ENCODE data around the gene NASP. TPM values are rescaled to one million over a fixed set of nuclear protein-coding genes. Genes with fewer than 3 reads are reported as not detected.

The NASP gene
- total and polyA plus RNA-seq, 5 donors = 43.7 to 89.8 (median 49.3) TPM

DNA sequence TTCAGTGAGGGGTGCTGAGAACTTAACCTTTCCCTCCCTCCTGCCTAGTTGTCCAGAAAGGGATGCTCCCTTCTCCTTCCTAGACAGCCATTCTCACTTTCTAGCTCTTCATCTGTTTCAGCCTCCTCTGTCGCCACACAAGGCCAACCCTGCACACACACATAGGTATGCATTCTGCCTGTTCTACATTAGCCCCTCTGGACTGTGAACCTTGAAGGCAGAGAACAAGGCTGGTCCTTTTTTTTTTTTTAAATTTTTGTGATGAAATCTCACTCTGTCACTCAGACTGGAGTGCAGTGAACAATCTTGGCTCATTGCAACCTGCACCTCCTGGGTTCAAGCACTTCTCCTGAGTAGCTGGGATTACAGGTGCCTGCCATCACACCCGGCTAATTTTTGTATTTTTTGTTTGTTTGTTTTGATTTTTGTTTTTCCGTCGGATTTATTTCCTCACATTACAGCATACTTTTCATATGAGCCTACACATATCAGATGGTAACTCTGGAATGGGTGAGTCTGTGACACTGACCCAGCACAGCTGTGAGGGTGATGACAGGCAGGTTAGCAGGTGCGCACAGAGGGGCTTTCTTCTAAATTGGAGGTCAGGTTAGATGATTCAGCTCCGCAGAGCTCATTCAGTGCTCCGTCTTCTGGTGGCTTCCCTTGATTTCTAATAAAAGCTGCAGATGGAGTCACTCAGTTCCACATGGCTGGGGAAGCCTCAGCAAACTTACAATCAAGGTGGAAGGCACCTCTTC, 38.1 kb upstream of the NASP start:
- no peaks in the 10 kb centered on the region for H3K4me1 ChIP-seq (ENCODE audit: control insufficient read depth, insufficient read depth, low read length)
- no peak overlapping the region for H3K4me3 ChIP-seq (ENCODE audit: low read length)
- 87% methylated on average over 7 of the region's 7 CpGs for WGBS
- H3K27me3 ChIP-seq (ENCODE audit: control insufficient read depth, insufficient read depth) = no peaks in the 10 kb centered on the region
- ATAC-seq (no peak), DNase-seq (no peak)
- H3K27ac ChIP-seq (ENCODE audit: low read length) = no peak overlapping the region
- no peaks in the 10 kb centered on the region for H3K9me3 ChIP-seq (ENCODE audit: control insufficient read depth, low read length)
- intact Hi-C loops (cut with DNase I) = no loop called here

DNA sequence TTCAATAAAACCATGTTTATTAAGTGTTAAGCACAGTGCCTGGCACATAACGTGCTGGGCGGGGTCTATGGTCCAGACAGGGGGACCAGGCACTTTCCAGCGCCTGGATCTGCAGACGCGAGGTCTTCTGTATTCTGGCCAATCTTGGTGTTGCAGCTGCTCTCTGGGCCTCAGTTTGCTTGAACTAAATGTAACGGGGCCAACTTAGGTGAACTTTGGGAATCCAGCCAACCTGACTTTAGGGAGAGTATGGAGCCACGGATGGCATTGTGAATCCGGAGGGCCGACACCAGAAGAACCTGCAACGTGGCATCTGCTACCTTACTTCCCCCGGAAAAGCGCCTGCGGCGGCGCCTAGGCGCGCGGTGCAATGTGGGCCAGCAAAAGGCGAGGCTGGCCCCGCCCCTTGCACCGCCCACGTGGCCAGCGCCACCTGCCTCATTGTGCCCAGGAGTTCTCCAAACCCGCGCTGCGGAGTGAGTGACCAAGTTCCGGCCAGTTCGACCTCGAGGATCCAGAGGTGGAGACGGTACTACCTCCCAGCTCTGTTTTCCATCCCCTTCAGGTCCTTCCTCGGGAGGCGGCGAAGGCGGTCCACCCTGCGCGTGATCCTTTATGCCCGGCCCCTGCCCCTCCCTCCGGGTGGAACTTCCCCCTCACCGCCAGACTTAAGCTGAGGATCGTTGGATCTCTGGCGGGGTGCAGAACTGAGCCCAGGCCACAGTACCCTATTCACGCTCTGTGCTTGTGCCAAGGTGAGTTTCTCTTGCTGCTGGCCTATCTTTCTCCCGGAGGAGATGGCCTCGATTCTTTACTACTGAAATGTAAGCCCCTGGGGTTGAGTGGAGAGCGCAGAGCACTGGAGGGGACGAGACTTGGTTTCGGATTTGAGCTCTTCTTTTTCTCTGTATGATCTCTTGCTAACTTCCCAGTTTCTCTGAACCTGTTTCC, 33.2 kb upstream of the NASP start, which contains the start of gene AKR1A1:
Gene AKR1A1 (plus strand): TSS at position 426 of the 951 bp plus-strand sequence. CDS start 10,969 bp downstream, outside the sequence.
- WGBS = under 1% methylated on average over 47 of the region's 47 CpGs
- no peaks in the 10 kb centered on the region for H3K9me3 ChIP-seq (ENCODE audit: control insufficient read depth, low read length)
- DNase-seq (peak; percentile 89 to 96 (median 95)), ATAC-seq (peak; percentile 98)
- peak within 1 kb of the TSS; percentile 82 for H3K27ac ChIP-seq (ENCODE audit: low read length)
- no peaks in the 10 kb centered on the region for H3K4me1 ChIP-seq (ENCODE audit: control insufficient read depth, insufficient read depth, low read length)
- no peaks in the 10 kb centered on the region for H3K27me3 ChIP-seq (ENCODE audit: control insufficient read depth, insufficient read depth)
- peak within 1 kb of the TSS; percentile 70 for H3K4me3 ChIP-seq (ENCODE audit: low read length)
- intact Hi-C loops (cut with DNase I) = no loop called here

DNA sequence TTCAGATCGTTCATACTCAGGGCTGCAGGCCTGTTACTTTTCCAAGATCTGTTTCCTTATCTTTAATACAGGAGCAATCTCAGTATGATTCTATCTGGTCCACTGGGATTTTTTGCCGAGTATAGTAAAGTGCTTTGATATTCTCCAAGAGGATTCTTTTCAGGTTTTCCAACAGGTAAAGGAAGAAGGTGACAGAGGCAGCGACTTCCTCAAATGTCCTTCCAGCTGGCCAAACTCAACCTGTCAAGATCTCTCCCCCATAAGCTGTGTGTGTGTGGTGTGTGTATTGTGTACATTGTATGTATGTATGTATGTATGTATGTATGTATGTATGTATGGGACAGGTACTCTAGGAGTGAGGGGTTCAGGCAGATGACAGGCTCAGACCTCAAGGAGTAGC, 32.2 kb upstream of the NASP start:
- H3K9me3 ChIP-seq (ENCODE audit: control insufficient read depth, low read length) = no peaks in the 10 kb centered on the region
- H3K27ac ChIP-seq (ENCODE audit: low read length) = no peak overlapping the region
- DNase-seq (no peak), ATAC-seq (no peak)
- H3K4me1 ChIP-seq (ENCODE audit: control insufficient read depth, insufficient read depth, low read length) = no peaks in the 10 kb centered on the region
- intact Hi-C loops (cut with DNase I) = no loop called here
- WGBS = 19% methylated on average over 3 of the region's 3 CpGs
- H3K4me3 ChIP-seq (ENCODE audit: low read length) = peak overlapping the region; percentile 70
- H3K27me3 ChIP-seq (ENCODE audit: control insufficient read depth, insufficient read depth) = no peaks in the 10 kb centered on the region

DNA sequence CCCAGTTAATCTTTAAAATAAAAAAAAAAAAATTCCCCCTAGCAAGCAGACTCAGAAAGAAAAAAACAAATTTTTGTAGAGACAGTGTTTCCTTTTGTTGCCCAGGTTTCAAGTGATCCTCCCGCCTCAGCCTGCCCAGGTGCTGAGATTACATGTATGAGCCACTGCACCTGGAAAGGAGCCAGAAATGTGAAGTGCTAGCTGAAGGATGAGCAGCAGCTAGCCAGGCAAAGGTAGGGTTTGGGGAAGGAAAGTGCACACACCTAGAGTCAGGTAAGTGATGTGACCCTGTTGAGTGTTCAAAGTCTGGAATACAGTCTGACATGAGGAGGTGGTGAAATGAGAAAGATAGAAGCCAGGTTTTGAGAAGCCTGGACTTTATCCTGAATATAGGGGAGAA, 31.5 kb upstream of the NASP start:
- intact Hi-C loops (cut with DNase I) = no loop called here
- no peak for ATAC-seq
- no peak for DNase-seq
- no peak overlapping the region for H3K27ac ChIP-seq (ENCODE audit: low read length)
- H3K4me1 ChIP-seq (ENCODE audit: control insufficient read depth, insufficient read depth, low read length) = no peaks in the 10 kb centered on the region
- no peaks in the 10 kb centered on the region for H3K9me3 ChIP-seq (ENCODE audit: control insufficient read depth, low read length)
- H3K4me3 ChIP-seq (ENCODE audit: low read length) = no peak overlapping the region
- 79% methylated on average over 1 of the region's 1 CpG for WGBS
- H3K27me3 ChIP-seq (ENCODE audit: control insufficient read depth, insufficient read depth) = no peaks in the 10 kb centered on the region

DNA sequence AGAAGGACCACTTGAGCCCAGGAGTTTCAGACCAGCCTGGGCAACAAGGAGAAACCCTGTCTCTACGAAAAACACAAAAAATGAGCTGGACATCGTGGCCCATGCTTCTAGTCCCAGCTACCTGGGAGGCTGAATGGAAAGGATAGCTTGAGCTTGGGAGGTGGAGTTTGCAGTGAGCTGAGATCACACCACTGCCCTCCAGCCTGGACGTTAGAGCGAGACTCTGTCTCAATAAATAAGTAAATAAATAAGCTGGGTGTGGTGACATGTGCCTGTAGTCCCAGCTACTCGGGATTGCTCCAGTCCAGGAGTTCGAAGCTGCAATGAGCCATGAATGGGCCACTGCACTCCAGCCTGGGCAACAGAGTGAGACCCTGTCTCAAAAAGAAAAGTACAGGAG, 29.6 kb upstream of the NASP start:
- WGBS = 83% methylated on average over 6 of the region's 6 CpGs
- H3K9me3 ChIP-seq (ENCODE audit: control insufficient read depth, low read length) = no peaks in the 10 kb centered on the region
- no peaks in the 10 kb centered on the region for H3K27me3 ChIP-seq (ENCODE audit: control insufficient read depth, insufficient read depth)
- no peaks in the 10 kb centered on the region for H3K4me1 ChIP-seq (ENCODE audit: control insufficient read depth, insufficient read depth, low read length)
- DNase-seq (no peak), ATAC-seq (no peak)
- no peak overlapping the region for H3K27ac ChIP-seq (ENCODE audit: low read length)
- intact Hi-C loops (cut with DNase I) = no loop called here
- H3K4me3 ChIP-seq (ENCODE audit: low read length) = no peak overlapping the region

DNA sequence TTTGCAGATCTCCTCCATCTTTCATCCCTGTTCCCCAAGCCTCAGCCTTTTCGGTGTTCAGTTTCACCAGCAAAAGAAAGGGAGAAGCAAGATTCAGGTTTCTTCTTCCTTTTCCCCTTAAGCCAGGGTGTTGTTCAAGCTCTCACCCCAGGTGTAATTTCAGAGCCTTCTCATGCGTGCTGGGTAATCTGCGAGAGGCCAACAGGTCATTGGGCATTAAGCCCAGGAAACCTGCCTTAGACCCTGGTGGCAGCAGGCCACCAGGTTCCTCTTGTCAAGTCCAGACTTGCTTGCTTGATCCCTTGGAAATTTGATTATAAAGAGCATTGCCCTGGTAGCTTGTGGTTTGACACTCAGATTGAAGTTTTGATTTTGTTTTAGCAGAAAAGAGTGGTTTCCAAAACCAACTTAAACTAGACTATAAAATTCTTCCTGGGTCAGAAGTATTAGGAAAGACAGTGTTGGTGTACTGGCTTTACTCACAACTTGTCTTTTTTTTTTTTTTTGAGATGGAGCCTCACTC, 26.4 kb upstream of the NASP start:
- DNase-seq (no peak), ATAC-seq (no peak)
- Histone ChIP-seq H3K9me3 (ENCODE audit: control insufficient read depth, low read length) (no peaks in the 10 kb centered on the region), H3K27ac (ENCODE audit: low read length) (no peak overlapping the region), H3K4me1 (ENCODE audit: control insufficient read depth, insufficient read depth, low read length) (no peaks in the 10 kb centered on the region), H3K27me3 (ENCODE audit: control insufficient read depth, insufficient read depth) (no peaks in the 10 kb centered on the region), H3K4me3 (ENCODE audit: low read length) (no peak overlapping the region)
- intact Hi-C loops (cut with DNase I) = loop anchor here in 1 of 4 donors (5.0 kb wide), 1 partner anchor 45 kb away; no protein-coding TSS in a partner anchor
- 51% methylated on average over 3 of the region's 3 CpGs for WGBS

DNA sequence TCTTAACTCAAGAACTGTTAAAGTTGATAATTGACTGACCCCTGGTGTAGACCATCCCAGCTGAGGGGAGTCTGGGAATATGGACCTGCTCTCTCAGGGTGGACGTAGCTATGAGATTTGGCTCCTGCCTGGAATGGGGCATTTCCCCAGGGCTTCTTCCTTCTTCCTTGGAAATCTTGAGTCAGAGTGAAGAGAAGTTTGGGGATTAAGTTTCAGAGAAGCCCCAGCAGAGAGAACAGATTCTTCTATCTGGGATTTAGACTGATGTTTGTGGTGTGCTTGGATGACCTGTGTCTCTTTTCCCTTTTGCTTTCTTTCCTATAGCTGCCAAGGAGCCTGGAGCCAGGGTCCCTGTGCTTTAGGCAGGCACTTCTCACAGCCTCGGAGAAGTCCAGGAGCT, 20.0 kb upstream of the NASP start:
- H3K27ac ChIP-seq (ENCODE audit: low read length) = no peak overlapping the region
- no peaks in the 10 kb centered on the region for H3K9me3 ChIP-seq (ENCODE audit: control insufficient read depth, low read length)
- ATAC-seq (no peak), DNase-seq (no peak)
- 76% methylated on average over 2 of the region's 2 CpGs for whole genome bisulfite sequencing
- H3K27me3 ChIP-seq (ENCODE audit: control insufficient read depth, insufficient read depth) = no peaks in the 10 kb centered on the region
- H3K4me3 ChIP-seq (ENCODE audit: low read length) = no peak overlapping the region
- H3K4me1 ChIP-seq (ENCODE audit: control insufficient read depth, insufficient read depth, low read length) = peaks cover 2% of the 10 kb centered on the region
- intact Hi-C loops (cut with DNase I) = loop anchor here in 1 of 4 donors (10.0 kb wide), 1 partner anchor 49 kb away; no protein-coding TSS in a partner anchor

DNA sequence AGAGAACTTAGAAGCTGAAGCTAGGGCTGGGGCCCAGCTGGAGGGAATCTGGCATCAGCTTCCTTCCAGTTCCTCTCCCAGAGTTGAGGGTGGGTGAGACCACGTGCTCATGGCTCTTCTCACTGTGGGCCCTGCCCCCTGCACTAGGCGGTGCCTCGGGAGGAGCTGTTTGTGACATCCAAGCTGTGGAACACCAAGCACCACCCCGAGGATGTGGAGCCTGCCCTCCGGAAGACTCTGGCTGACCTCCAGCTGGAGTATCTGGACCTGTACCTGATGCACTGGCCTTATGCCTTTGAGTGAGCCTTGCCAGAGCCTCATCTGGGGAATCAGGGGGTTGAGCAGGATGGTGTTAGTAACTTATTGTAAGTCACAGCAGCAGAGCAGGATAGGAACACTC, 17.1 kb upstream of the NASP start:
- ATAC-seq = peak; percentile 95 to 96
- Histone ChIP-seq H3K4me1 (ENCODE audit: control insufficient read depth, insufficient read depth, low read length) (peaks cover 2% of the 10 kb centered on the region), H3K27ac (ENCODE audit: low read length) (no peak overlapping the region), H3K9me3 (ENCODE audit: control insufficient read depth, low read length) (no peaks in the 10 kb centered on the region), H3K4me3 (ENCODE audit: low read length) (no peak overlapping the region), H3K27me3 (ENCODE audit: control insufficient read depth, insufficient read depth) (no peaks in the 10 kb centered on the region)
- peak; percentile 79 to 91 (median 91) for DNase-seq
- intact Hi-C loops (cut with DNase I) = loop anchor here in 3 of 4 donors (5.0 to 10.0 kb wide), 3 partner anchors 52 to 209 kb away; no protein-coding TSS in a partner anchor
- 18% methylated on average over 5 of the region's 5 CpGs for WGBS

DNA sequence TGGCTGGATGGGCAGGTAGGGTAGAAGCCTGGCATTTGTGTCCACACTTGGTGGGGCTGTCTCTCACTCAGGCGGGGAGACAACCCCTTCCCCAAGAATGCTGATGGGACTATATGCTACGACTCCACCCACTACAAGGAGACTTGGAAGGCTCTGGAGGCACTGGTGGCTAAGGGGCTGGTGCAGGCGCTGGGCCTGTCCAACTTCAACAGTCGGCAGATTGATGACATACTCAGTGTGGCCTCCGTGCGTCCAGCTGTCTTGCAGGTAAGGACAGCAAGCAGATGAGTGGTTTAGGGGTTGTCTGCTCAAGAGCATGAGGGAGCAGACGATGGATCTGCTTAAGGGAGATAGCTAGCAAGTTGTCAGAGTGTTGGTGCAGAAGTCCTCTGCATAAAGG, 15.9 kb upstream of the NASP start:
- ATAC-seq (no peak), DNase-seq (no peak)
- Histone ChIP-seq H3K9me3 (ENCODE audit: control insufficient read depth, low read length) (no peaks in the 10 kb centered on the region), H3K4me1 (ENCODE audit: control insufficient read depth, insufficient read depth, low read length) (peaks cover 2% of the 10 kb centered on the region), H3K27me3 (ENCODE audit: control insufficient read depth, insufficient read depth) (no peaks in the 10 kb centered on the region), H3K4me3 (ENCODE audit: low read length) (no peak overlapping the region), H3K27ac (ENCODE audit: low read length) (no peak overlapping the region)
- WGBS = 89% methylated on average over 7 of the region's 7 CpGs
- intact Hi-C loops (cut with DNase I) = loop anchor here in 3 of 4 donors (5.0 to 10.0 kb wide), 3 partner anchors 53 to 211 kb away; no protein-coding TSS in a partner anchor

DNA sequence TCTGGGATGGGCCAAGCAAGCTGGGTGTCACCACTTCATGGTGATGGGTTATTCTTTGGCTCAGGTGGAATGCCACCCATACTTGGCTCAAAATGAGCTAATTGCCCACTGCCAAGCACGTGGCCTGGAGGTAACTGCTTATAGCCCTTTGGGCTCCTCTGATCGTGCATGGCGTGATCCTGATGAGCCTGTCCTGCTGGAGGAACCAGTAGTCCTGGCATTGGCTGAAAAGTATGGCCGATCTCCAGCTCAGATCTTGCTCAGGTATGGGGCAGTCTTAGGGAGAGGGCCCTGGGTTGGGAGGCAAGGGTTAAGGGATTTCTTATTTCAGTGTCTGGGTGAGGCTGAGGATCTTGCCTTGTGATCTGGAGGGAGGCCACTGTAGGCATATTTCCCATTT, 15.4 kb upstream of the NASP start:
- peaks cover 2% of the 10 kb centered on the region for H3K4me1 ChIP-seq (ENCODE audit: control insufficient read depth, insufficient read depth, low read length)
- WGBS = 72% methylated on average over 4 of the region's 4 CpGs
- intact Hi-C loops (cut with DNase I) = loop anchor here in 3 of 4 donors (5.0 to 10.0 kb wide), 3 partner anchors 54 to 211 kb away; no protein-coding TSS in a partner anchor
- H3K27ac ChIP-seq (ENCODE audit: low read length) = no peak overlapping the region
- no peaks in the 10 kb centered on the region for H3K27me3 ChIP-seq (ENCODE audit: control insufficient read depth, insufficient read depth)
- DNase-seq (no peak), ATAC-seq (no peak)
- H3K4me3 ChIP-seq (ENCODE audit: low read length) = no peak overlapping the region
- no peaks in the 10 kb centered on the region for H3K9me3 ChIP-seq (ENCODE audit: control insufficient read depth, low read length)
